Fibroblast of skin of right quadriceps (primary cell): ENCODE results near the gene TNS3.
A peak's percentile ranks its signal among the peaks of the same experiment; 100 is the strongest.
"Not testable (repeated sequence)": the region's sequence is repeated elsewhere in the genome, so short reads cannot be mapped to it uniquely, and the experiment has no call there.

Experiments used
- DNase-seq: peaks from one replicate; pipeline ENCODE4 v3.0.0-alpha.2; 2013

TNS3 gene

GRCh38 chr7:47266131-47266706 is 315.7 kb downstream of the TNS3 start:
- peak; percentile 72 for DNase-seq

- DNase-seq: no peak
These were observed 316.3 kb downstream of the TNS3 start for GRCh38 chr7:47265621-47266020.

- DNase-seq: peak; percentile 17
These were observed 317.8 kb downstream of the TNS3 start for GRCh38 chr7:47264021-47264651.

GRCh38 chr7:47262881-47263280 is 319.0 kb downstream of the TNS3 start:
- no peak for DNase-seq

- DNase-seq: not testable (repeated sequence)
These were observed 319.8 kb downstream of the TNS3 start for GRCh38 chr7:47262160-47262559.

- no peak for DNase-seq
These were observed 321.6 kb downstream of the TNS3 start for GRCh38 chr7:47260270-47260669.

- DNase-seq: no peak
These were observed 322.2 kb downstream of the TNS3 start for GRCh38 chr7:47259682-47260081.

- no peak for DNase-seq
These were observed 323.1 kb downstream of the TNS3 start for GRCh38 chr7:47258798-47259197.

- no peak for DNase-seq
These were observed 325.9 kb downstream of the TNS3 start for GRCh38 chr7:47256016-47256415.

GRCh38 chr7:47255441-47255840 is 326.5 kb downstream of the TNS3 start:
- no peak for DNase-seq

- DNase-seq: no peak
These were observed 326.9 kb downstream of the TNS3 start for GRCh38 chr7:47255007-47255406.

- DNase-seq: peak; percentile 58
These were observed 327.6 kb downstream of the TNS3 start for GRCh38 chr7:47254081-47254977.

GRCh38 chr7:47253650-47254080 is 328.2 kb downstream of the TNS3 start:
- peak; percentile 58 for DNase-seq

- DNase-seq: no peak
These were observed 329.2 kb downstream of the TNS3 start for GRCh38 chr7:47252675-47253074.

GRCh38 chr7:47249361-47249760 is 332.6 kb downstream of the TNS3 start:
- no peak for DNase-seq

- DNase-seq: no peak
These were observed 333.1 kb downstream of the TNS3 start for GRCh38 chr7:47248797-47249196.

- no peak for DNase-seq
These were observed 334.8 kb downstream of the TNS3 start for GRCh38 chr7:47247132-47247531.

GRCh38 chr7:47244692-47245091 is 337.2 kb downstream of the TNS3 start:
- no peak for DNase-seq

GRCh38 chr7:47241112-47242065 is 340.5 kb downstream of the TNS3 start:
- no peak for DNase-seq

- DNase-seq: peak; percentile 44
These were observed 341.9 kb downstream of the TNS3 start for GRCh38 chr7:47239931-47240421.

GRCh38 chr7:47239034-47239433 is 342.9 kb downstream of the TNS3 start:
- no peak for DNase-seq

- no peak for DNase-seq
These were observed 345.3 kb downstream of the TNS3 start for GRCh38 chr7:47236480-47237129.
